Measurements from ENCODE around the gene CCDC3. TPM values are rescaled to one million over a fixed set of nuclear protein-coding genes. Genes with fewer than 3 reads are reported as not detected.

The CCDC3 gene
- polyA plus RNA-seq, 1 of the 3 experiments (the other 2 are of a cell fraction), result 0.02 TPM

DNA sequence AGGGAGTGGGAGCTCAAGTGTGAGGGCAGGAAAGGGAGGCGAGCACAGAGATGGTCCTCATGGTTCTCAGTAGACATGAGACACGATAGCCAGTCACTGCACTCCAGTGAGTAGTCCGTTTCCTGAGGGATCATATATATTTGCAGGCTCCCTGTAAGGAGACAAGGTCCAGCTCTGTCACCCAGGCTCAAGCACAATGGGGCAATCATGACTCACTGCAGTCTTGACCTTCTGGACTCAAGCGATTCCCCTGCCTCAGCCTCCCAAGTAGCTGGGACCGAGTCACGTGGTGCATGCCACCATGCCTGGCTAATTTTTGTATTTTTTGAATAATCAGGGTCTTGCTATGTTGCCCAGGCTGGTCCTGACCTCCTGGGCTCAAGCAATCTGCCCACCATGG lies 116.7 kb downstream of the CCDC3 start:
- DNase-seq, result no peak
- H3K79me2 ChIP-seq (ENCODE audit: insufficient read depth), result no peaks in the 10 kb centered on the region
- no peaks in the 10 kb centered on the region for H3F3A ChIP-seq (replicated peaks; ENCODE audit: insufficient read depth)
- ChIA-PET CTCF (no interaction called here), POLR2A (no interaction called here)
- H3K4me1 ChIP-seq (ENCODE audit: control insufficient read depth in 1 of 2, insufficient read depth in 2 of 2, low read depth in 1 of 2, low read length in 1 of 2), result no peaks in the 10 kb centered on the region; a peak in 1 of 4 replicates
- no peak overlapping the region for H3K4me3 ChIP-seq (ENCODE audit: low read depth in 2 of 2, low read length in 1 of 2)
- no peak overlapping the region for H2AFZ ChIP-seq (ENCODE audit: low read depth)
- H3K9me2 ChIP-seq, result no peaks in the 10 kb centered on the region
- H3K4me2 ChIP-seq, result no peak overlapping the region
- WGBS (ENCODE audit: low lambda C conversion rate), result 45% methylated on average over 6 of the region's 6 CpGs
- H3K36me3 ChIP-seq (replicated peaks in 1 of 2; ENCODE audit: control insufficient read depth in 1 of 2, insufficient read depth in 2 of 2, low read length in 1 of 2), result no peaks in the 10 kb centered on the region
- no peaks in the 10 kb centered on the region for H3K27me3 ChIP-seq (ENCODE audit: insufficient read depth)
- H3K9ac ChIP-seq, result no peak overlapping the region
- H3K9me3 ChIP-seq, result no peaks in the 10 kb centered on the region
- TF ChIP-seq, protein P1, sequence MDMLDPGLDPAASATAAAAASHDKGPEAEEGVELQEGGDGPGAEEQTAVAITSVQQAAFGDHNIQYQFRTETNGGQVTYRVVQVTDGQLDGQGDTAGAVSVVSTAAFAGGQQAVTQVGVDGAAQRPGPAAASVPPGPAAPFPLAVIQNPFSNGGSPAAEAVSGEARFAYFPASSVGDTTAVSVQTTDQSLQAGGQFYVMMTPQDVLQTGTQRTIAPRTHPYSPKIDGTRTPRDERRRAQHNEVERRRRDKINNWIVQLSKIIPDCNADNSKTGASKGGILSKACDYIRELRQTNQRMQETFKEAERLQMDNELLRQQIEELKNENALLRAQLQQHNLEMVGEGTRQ (IDR thresholded peaks at IDR 0.05; ENCODE audit: borderline replicate concordance, low read depth, low read length), result no peak
- no peak for TF ChIP-seq JUND (IDR thresholded peaks at IDR 0.05)
- H4K20me1 ChIP-seq (ENCODE audit: insufficient read depth), result no peaks in the 10 kb centered on the region
- H3K27ac ChIP-seq (ENCODE audit: low read depth in 2 of 2, low read length in 1 of 2), result no peak overlapping the region

DNA sequence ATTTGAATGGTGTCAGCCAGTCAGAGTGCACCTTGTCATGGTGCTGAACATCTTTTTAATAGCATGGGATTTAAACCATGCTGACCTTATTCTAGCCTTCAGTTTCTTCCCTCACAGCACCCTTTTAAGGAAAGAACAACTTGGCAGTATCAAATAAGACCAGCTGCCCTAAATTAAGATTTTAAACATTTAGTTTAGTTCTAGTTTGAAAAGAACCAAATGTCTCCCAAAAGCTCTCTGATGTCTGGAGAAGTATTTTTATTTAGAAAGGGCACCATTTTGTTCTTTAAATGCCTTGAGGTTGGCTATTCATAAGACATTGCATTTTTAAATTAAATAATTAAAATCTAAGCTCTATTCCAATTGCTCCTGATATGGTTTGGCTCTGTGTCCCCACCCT lies 121.1 kb downstream of the CCDC3 start:
- no peaks in the 10 kb centered on the region for H3K9me2 ChIP-seq
- ChIA-PET POLR2A (no interaction called here), CTCF (no interaction called here)
- no peaks in the 10 kb centered on the region for H3F3A ChIP-seq (replicated peaks; ENCODE audit: insufficient read depth)
- no peaks in the 10 kb centered on the region for H3K79me2 ChIP-seq (ENCODE audit: insufficient read depth)
- no peak overlapping the region for H2AFZ ChIP-seq (ENCODE audit: low read depth)
- H3K4me2 ChIP-seq, result no peak overlapping the region
- H4K20me1 ChIP-seq (ENCODE audit: insufficient read depth), result no peaks in the 10 kb centered on the region
- H3K4me1 ChIP-seq (ENCODE audit: control insufficient read depth in 1 of 2, insufficient read depth in 2 of 2, low read depth in 1 of 2, low read length in 1 of 2), result no peaks in the 10 kb centered on the region
- DNase-seq, result no peak
- H3K9me3 ChIP-seq, result no peaks in the 10 kb centered on the region
- H3K27ac ChIP-seq (ENCODE audit: low read depth in 2 of 2, low read length in 1 of 2), result no peak overlapping the region
- H3K9ac ChIP-seq, result no peak overlapping the region
- H3K4me3 ChIP-seq (ENCODE audit: low read depth in 2 of 2, low read length in 1 of 2), result no peak overlapping the region
- no peak for TF ChIP-seq SMC3 (IDR thresholded peaks at IDR 0.05; ENCODE audit: low read depth, low read length)
- no peak for TF ChIP-seq EP300 (IDR thresholded peaks at IDR 0.05; ENCODE audit: borderline replicate concordance in 1 of 2, low read depth in 1 of 2, low read length in 1 of 2)
- TF ChIP-seq GATA2 (CRISPR knock-in tag; IDR thresholded peaks at IDR 0.05), result no peak
- no peak for TF ChIP-seq CHD2 (IDR thresholded peaks at IDR 0.05; ENCODE audit: low read length, partially characterized antibody)
- TF ChIP-seq, protein P2, sequence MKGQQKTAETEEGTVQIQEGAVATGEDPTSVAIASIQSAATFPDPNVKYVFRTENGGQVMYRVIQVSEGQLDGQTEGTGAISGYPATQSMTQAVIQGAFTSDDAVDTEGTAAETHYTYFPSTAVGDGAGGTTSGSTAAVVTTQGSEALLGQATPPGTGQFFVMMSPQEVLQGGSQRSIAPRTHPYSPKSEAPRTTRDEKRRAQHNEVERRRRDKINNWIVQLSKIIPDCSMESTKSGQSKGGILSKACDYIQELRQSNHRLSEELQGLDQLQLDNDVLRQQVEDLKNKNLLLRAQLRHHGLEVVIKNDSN (IDR thresholded peaks at IDR 0.05; ENCODE audit: borderline replicate concordance, low read depth), result no peak
- no peak for TF ChIP-seq TEAD4 (IDR thresholded peaks at IDR 0.05; ENCODE audit: borderline replicate concordance, insufficient read depth)
- TF ChIP-seq FOSL2 (IDR thresholded peaks at IDR 0.05; ENCODE audit: borderline replicate concordance, low read depth), result no peak
- TF ChIP-seq RCOR1 (IDR thresholded peaks at IDR 0.05; ENCODE audit: low read length), result no peak
- no peak for TF ChIP-seq EZH2phosphoT487 (IDR thresholded peaks at IDR 0.05; ENCODE audit: borderline replicate concordance, low read depth)
- TF ChIP-seq NRF1 (IDR thresholded peaks at IDR 0.05; ENCODE audit: low read depth, low read length), result no peak
- TF ChIP-seq GABPA (IDR thresholded peaks at IDR 0.05; ENCODE audit: low read depth), result no peak
- no peak for TF ChIP-seq NFIC (IDR thresholded peaks at IDR 0.05; ENCODE audit: borderline replicate concordance)
- no peak for TF ChIP-seq RXRA (IDR thresholded peaks at IDR 0.05; ENCODE audit: borderline replicate concordance, low read depth)
- TF ChIP-seq YY1 (IDR thresholded peaks at IDR 0.05; ENCODE audit: low read depth), result no peak
- TF ChIP-seq, protein P3, sequence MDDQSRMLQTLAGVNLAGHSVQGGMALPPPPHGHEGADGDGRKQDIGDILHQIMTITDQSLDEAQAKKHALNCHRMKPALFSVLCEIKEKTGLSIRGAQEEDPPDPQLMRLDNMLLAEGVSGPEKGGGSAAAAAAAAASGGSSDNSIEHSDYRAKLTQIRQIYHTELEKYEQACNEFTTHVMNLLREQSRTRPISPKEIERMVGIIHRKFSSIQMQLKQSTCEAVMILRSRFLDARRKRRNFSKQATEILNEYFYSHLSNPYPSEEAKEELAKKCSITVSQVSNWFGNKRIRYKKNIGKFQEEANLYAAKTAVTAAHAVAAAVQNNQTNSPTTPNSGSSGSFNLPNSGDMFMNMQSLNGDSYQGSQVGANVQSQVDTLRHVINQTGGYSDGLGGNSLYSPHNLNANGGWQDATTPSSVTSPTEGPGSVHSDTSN (IDR thresholded peaks at IDR 0.05), result no peak
- TF ChIP-seq SIN3A (IDR thresholded peaks at IDR 0.05; ENCODE audit: borderline replicate concordance, low read depth, low read length), result no peak
- TF ChIP-seq, protein P1 (IDR thresholded peaks at IDR 0.05; ENCODE audit: borderline replicate concordance, low read depth, low read length), result no peak
- TF ChIP-seq, protein P4, sequence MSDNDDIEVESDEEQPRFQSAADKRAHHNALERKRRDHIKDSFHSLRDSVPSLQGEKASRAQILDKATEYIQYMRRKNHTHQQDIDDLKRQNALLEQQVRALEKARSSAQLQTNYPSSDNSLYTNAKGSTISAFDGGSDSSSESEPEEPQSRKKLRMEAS (IDR thresholded peaks at IDR 0.05; ENCODE audit: low read depth), result no peak
- TF ChIP-seq TAF1 (IDR thresholded peaks at IDR 0.05; ENCODE audit: borderline replicate concordance, low read depth, low read length), result no peak
- no peaks in the 10 kb centered on the region for H3K27me3 ChIP-seq (ENCODE audit: insufficient read depth)
- H3K36me3 ChIP-seq (replicated peaks in 1 of 2; ENCODE audit: control insufficient read depth in 1 of 2, insufficient read depth in 2 of 2, low read length in 1 of 2), result no peaks in the 10 kb centered on the region

Measured in SK-N-SH (cell line).